ENCODE measurements around the gene NOTCH2.

The NOTCH2 gene

DNA sequence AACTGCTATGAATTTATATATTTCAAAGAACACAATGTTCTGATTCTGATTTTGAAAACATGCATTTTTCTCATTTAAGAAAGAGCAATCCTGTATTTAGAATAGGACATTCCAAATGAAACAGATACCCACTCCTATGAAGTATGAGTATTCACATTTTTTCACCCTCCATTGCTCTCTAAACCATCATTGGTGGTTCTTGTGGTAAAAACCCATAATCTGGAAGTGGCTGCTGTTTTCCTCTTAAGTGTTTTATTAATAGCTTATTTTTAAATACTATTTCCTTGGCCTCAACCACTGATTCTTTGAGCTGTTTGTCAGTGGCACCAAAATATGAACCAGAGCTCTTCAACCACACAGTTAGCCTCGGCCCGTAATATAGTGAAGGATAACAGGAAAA is 113.2 kb downstream of the NOTCH2 start:
- H3K27ac ChIP-seq (ENCODE audit: low read depth, low read length): no peak overlapping the region
- H3K27me3 ChIP-seq (ENCODE audit: insufficient read depth, low read length, poor library complexity): no peaks in the 10 kb centered on the region
- H3K56ac ChIP-seq (ENCODE audit: low read length): no peak overlapping the region
- H3K4me2 ChIP-seq (ENCODE audit: low read length): no peak overlapping the region
- H3K23ac ChIP-seq (ENCODE audit: low read length): no peak overlapping the region
- H3K18ac ChIP-seq (ENCODE audit: low read length): no peak overlapping the region
- H3K9ac ChIP-seq (ENCODE audit: low read length): no peak overlapping the region
- no peak overlapping the region for H3K4me3 ChIP-seq (ENCODE audit: low read length)
- H3K4me1 ChIP-seq (ENCODE audit: control insufficient read depth, low read depth, low read length): no peaks in the 10 kb centered on the region
- H4K5ac ChIP-seq (ENCODE audit: low read length): no peak overlapping the region
- H2BK5ac ChIP-seq (ENCODE audit: low read length): no peak overlapping the region
- H2BK15ac ChIP-seq (replicated peaks; ENCODE audit: low read depth): no peak overlapping the region
- no peak for DNase-seq
- H3K4ac ChIP-seq (ENCODE audit: low read depth, low read length): no peak overlapping the region
- no peaks in the 10 kb centered on the region for H3K79me1 ChIP-seq (ENCODE audit: low read length)
- WGBS (ENCODE audit: extremely low coverage, insufficient coverage, low lambda C conversion rate): no CpG with 5 or more reads among the region's 2 CpGs
- H4K8ac ChIP-seq (ENCODE audit: low read depth, low read length): no peak overlapping the region
- no peak overlapping the region for H2BK120ac ChIP-seq (ENCODE audit: low read depth, low read length)
- no peak overlapping the region for H2AK5ac ChIP-seq (ENCODE audit: low read length)
- no peaks in the 10 kb centered on the region for H3K79me2 ChIP-seq (ENCODE audit: control insufficient read depth, insufficient read depth, low read length)
- H3K36me3 ChIP-seq (ENCODE audit: control insufficient read depth, insufficient read depth, low read length): no peaks in the 10 kb centered on the region

DNA sequence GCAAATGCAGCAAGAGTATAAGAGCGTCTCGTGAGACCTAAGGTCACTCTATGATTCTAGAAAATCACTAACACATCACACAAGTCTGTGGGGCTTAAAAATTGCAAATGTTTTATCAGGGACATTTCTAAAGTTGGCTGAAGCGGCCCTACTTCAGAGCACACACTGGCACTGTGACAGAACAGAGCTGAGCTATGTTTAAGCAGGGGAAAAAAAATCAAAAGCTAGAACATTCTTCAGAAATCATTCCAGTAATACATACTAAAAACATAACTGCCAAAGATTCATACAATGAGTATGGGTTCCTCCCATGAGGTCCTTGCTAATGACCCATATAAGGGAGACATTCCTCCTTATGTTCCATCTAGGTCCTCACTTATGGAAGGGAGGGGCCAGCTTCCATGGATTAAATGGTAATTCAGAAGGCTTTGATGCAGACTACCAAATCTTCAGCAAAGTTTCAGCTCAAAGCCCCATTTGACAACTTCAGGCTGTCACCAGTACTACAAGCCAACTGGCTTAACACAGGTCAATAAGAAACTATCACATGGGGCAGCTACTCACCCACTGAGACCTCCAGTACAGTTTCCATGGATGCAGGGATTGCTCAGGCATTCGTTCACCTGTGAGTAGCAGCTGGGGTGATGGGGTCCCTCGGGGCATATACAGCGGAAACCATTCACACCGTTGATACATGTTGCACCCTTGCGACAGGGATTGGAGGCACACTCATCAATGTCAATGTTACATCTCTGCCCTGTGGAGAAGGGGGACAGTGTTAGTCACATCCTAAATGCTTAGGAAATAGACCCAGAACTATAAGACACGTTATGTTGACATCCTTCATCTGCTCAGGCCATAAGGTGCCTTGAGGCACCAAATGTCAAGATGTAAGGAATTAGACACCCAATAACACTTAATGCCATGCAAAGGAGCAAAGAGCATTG is 114.7 kb downstream of the NOTCH2 start:
- Histone ChIP-seq H3K56ac (ENCODE audit: low read length) (no peak overlapping the region), H4K5ac (ENCODE audit: low read length) (no peak overlapping the region), H3K27ac (ENCODE audit: low read depth, low read length) (no peak overlapping the region), H2BK15ac (replicated peaks; ENCODE audit: low read depth) (no peak overlapping the region), H3K18ac (ENCODE audit: low read length) (no peak overlapping the region), H3K4ac (ENCODE audit: low read depth, low read length) (no peak overlapping the region), H3K9ac (ENCODE audit: low read length) (no peak overlapping the region), H2BK120ac (ENCODE audit: low read depth, low read length) (no peak overlapping the region), H3K36me3 (ENCODE audit: control insufficient read depth, insufficient read depth, low read length) (no peaks in the 10 kb centered on the region), H3K79me1 (ENCODE audit: low read length) (no peaks in the 10 kb centered on the region), H3K4me3 (ENCODE audit: low read length) (no peak overlapping the region), H3K4me2 (ENCODE audit: low read length) (no peak overlapping the region), H3K23ac (ENCODE audit: low read length) (no peak overlapping the region), H3K79me2 (ENCODE audit: control insufficient read depth, insufficient read depth, low read length) (no peaks in the 10 kb centered on the region), H3K4me1 (ENCODE audit: control insufficient read depth, low read depth, low read length) (no peaks in the 10 kb centered on the region), H3K27me3 (ENCODE audit: insufficient read depth, low read length, poor library complexity) (no peaks in the 10 kb centered on the region), H2BK5ac (ENCODE audit: low read length) (no peak overlapping the region), H4K8ac (ENCODE audit: low read depth, low read length) (no peak overlapping the region), H2AK5ac (ENCODE audit: low read length) (no peak overlapping the region)
- no CpG with 5 or more reads among the region's 9 CpGs for WGBS (ENCODE audit: extremely low coverage, insufficient coverage, low lambda C conversion rate)
- DNase-seq: peak; percentile 23

DNA sequence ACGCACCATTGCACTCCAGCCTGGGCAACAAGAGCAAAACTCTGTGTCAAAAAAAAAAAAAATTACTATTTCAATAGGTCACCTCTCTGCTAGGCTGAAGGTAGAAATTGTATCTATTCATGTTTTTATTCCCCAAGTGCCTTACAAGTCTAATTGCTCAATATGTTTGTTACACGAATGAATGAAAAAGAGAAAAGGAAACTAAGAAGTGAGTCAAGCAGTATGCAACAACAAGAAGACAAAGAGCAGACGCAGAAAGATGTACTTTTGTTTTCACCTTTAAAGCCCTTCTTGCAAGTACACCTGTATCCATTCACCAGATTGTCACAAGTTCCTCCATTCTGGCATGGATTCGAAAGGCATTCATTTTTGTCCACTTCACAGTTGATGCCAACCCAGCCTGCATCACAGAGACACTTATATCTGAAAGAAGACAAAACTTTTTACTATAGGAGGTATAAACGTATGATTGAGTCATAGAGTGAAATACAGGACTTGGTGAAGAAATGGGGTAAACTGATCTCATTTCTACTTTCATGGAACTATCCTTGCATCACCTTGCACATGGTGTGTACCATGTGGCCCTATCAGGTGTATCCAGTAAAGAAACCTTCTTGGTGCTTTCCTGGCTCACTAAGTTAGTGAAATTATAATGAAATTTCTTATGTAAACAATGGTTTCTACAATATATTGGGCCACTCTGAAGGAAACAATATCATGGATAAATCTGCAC is 116.0 kb downstream of the NOTCH2 start:
- Histone ChIP-seq H2BK5ac (ENCODE audit: low read length) (no peak overlapping the region), H4K8ac (ENCODE audit: low read depth, low read length) (no peak overlapping the region), H4K5ac (ENCODE audit: low read length) (no peak overlapping the region), H3K36me3 (ENCODE audit: control insufficient read depth, insufficient read depth, low read length) (no peaks in the 10 kb centered on the region), H2BK15ac (replicated peaks; ENCODE audit: low read depth) (no peak overlapping the region), H2BK120ac (ENCODE audit: low read depth, low read length) (no peak overlapping the region), H2AK5ac (ENCODE audit: low read length) (no peak overlapping the region), H3K79me1 (ENCODE audit: low read length) (no peaks in the 10 kb centered on the region), H3K56ac (ENCODE audit: low read length) (no peak overlapping the region), H3K18ac (ENCODE audit: low read length) (no peak overlapping the region), H3K23ac (ENCODE audit: low read length) (no peak overlapping the region), H3K4me2 (ENCODE audit: low read length) (no peak overlapping the region), H3K4me3 (ENCODE audit: low read length) (no peak overlapping the region), H3K27ac (ENCODE audit: low read depth, low read length) (no peak overlapping the region), H3K27me3 (ENCODE audit: insufficient read depth, low read length, poor library complexity) (no peaks in the 10 kb centered on the region), H3K4ac (ENCODE audit: low read depth, low read length) (no peak overlapping the region), H3K4me1 (ENCODE audit: control insufficient read depth, low read depth, low read length) (no peaks in the 10 kb centered on the region), H3K79me2 (ENCODE audit: control insufficient read depth, insufficient read depth, low read length) (no peaks in the 10 kb centered on the region), H3K9ac (ENCODE audit: low read length) (no peak overlapping the region)
- WGBS (ENCODE audit: extremely low coverage, insufficient coverage, low lambda C conversion rate): no CpG with 5 or more reads among the region's 5 CpGs
- no peak for DNase-seq

DNA sequence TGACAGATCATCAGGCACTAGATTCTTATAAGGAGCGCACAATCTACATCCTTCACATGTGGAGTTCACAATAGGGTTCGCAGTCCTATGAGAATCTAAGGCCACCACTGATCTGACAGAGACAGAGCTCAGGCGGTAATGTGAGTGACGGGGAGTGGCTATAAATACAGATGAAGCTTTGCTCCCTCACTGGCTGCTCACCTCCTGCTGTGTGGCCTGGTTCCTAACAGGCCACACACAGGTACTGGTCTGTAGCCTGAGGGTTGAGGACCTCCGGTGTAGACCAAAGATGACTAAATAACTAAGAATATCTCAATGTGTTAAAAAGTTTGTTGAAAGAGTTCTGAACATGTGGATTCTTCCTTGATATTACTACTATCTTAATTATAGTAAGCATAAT is 117.0 kb downstream of the NOTCH2 start:
- no peak overlapping the region for H3K18ac ChIP-seq (ENCODE audit: low read length)
- DNase-seq: no peak
- H3K79me2 ChIP-seq (ENCODE audit: control insufficient read depth, insufficient read depth, low read length): no peaks in the 10 kb centered on the region
- no peak overlapping the region for H4K8ac ChIP-seq (ENCODE audit: low read depth, low read length)
- no peaks in the 10 kb centered on the region for H3K79me1 ChIP-seq (ENCODE audit: low read length)
- no peak overlapping the region for H2AK5ac ChIP-seq (ENCODE audit: low read length)
- H2BK15ac ChIP-seq (replicated peaks; ENCODE audit: low read depth): no peak overlapping the region
- no peak overlapping the region for H3K4ac ChIP-seq (ENCODE audit: low read depth, low read length)
- no peak overlapping the region for H3K9ac ChIP-seq (ENCODE audit: low read length)
- H3K4me2 ChIP-seq (ENCODE audit: low read length): no peak overlapping the region
- H2BK5ac ChIP-seq (ENCODE audit: low read length): no peak overlapping the region
- WGBS (ENCODE audit: extremely low coverage, insufficient coverage, low lambda C conversion rate): no CpG with 5 or more reads among the region's 5 CpGs
- no peak overlapping the region for H2BK120ac ChIP-seq (ENCODE audit: low read depth, low read length)
- H3K23ac ChIP-seq (ENCODE audit: low read length): no peak overlapping the region
- H3K4me1 ChIP-seq (ENCODE audit: control insufficient read depth, low read depth, low read length): no peaks in the 10 kb centered on the region
- H3K27ac ChIP-seq (ENCODE audit: low read depth, low read length): no peak overlapping the region
- H3K56ac ChIP-seq (ENCODE audit: low read length): no peak overlapping the region
- H3K27me3 ChIP-seq (ENCODE audit: insufficient read depth, low read length, poor library complexity): no peaks in the 10 kb centered on the region
- H4K5ac ChIP-seq (ENCODE audit: low read length): no peak overlapping the region
- no peak overlapping the region for H3K4me3 ChIP-seq (ENCODE audit: low read length)
- H3K36me3 ChIP-seq (ENCODE audit: control insufficient read depth, insufficient read depth, low read length): peaks cover 1% of the 10 kb centered on the region

DNA sequence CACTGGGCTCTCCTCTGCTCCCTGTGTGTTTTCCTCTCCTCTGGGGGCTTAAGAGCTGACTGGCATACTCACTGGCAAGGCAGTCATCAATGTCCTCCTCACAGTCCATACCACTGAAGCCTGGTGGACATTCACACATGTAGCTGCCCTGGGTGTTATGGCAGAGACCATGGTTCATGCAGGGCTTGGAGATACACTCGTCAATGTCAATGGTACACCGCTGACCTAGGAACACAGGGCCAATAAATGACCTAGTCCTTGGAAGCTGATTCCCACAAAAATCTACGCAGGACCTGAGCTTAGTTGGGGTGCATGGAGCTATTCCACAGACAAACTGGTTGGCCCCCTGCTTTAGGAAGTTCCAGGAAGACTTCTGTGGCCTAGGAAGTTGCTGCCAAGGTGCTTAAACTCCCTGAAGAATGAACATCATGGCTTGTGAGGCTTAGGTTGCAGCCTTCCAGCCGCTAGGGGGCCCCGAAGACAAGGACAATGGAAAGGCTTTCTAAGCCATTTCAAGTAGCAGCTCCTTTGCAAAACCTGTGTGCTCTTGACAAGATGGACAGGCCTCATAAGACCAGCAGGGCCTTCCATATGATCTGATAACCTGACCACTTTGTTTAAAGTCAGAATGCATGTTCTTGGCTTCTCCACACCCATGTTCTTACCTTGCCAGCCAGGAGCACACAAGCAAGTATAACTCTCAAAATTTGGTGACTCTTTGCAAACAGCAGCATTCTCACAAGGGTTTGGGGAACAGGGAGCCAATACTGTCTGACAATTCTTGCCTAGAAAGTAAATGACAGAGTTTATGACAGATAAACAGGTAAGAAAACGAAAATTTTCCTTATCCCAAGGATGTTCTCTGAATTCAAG is 120.9 kb downstream of the NOTCH2 start:
- Histone ChIP-seq H2BK15ac (replicated peaks; ENCODE audit: low read depth) (no peak overlapping the region), H3K23ac (ENCODE audit: low read length) (no peak overlapping the region), H3K27me3 (ENCODE audit: insufficient read depth, low read length, poor library complexity) (no peaks in the 10 kb centered on the region), H3K4me2 (ENCODE audit: low read length) (no peak overlapping the region), H3K9ac (ENCODE audit: low read length) (no peak overlapping the region), H3K4me1 (ENCODE audit: control insufficient read depth, low read depth, low read length) (no peaks in the 10 kb centered on the region), H4K8ac (ENCODE audit: low read depth, low read length) (no peak overlapping the region), H3K79me1 (ENCODE audit: low read length) (no peaks in the 10 kb centered on the region), H3K4me3 (ENCODE audit: low read length) (no peak overlapping the region), H3K18ac (ENCODE audit: low read length) (no peak overlapping the region), H3K4ac (ENCODE audit: low read depth, low read length) (no peak overlapping the region), H2BK120ac (ENCODE audit: low read depth, low read length) (no peak overlapping the region), H4K5ac (ENCODE audit: low read length) (no peak overlapping the region), H2AK5ac (ENCODE audit: low read length) (no peak overlapping the region), H3K79me2 (ENCODE audit: control insufficient read depth, insufficient read depth, low read length) (no peaks in the 10 kb centered on the region), H3K56ac (ENCODE audit: low read length) (no peak overlapping the region), H2BK5ac (ENCODE audit: low read length) (no peak overlapping the region), H3K27ac (ENCODE audit: low read depth, low read length) (no peak overlapping the region), H3K36me3 (ENCODE audit: control insufficient read depth, insufficient read depth, low read length) (peaks cover 1% of the 10 kb centered on the region)
- peak; percentile 86 for DNase-seq
- WGBS (ENCODE audit: extremely low coverage, insufficient coverage, low lambda C conversion rate): no CpG with 5 or more reads among the region's 6 CpGs
